ENCODE measurements around the gene SHPK.

DNA sequence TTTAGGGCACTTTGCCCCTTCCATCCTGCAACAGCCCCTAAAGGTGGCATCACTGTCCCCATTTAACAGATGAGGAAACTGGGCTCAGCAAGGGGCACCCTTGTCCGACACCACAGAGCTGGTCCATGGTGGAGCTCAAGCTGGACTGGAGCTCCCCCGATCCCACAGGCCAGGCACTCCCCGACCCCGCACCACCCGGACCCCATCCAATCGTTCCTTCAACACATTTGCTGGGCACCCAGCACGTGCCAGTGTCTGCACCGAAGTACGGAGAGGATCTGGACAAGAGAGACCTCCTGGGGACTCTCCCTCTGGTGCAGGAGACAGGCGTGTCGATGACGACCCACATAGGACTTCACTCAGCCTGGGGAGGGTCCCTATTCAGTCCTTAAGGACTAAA, 46.0 kb upstream of the SHPK start:
- TF ChIP-seq, protein P1, sequence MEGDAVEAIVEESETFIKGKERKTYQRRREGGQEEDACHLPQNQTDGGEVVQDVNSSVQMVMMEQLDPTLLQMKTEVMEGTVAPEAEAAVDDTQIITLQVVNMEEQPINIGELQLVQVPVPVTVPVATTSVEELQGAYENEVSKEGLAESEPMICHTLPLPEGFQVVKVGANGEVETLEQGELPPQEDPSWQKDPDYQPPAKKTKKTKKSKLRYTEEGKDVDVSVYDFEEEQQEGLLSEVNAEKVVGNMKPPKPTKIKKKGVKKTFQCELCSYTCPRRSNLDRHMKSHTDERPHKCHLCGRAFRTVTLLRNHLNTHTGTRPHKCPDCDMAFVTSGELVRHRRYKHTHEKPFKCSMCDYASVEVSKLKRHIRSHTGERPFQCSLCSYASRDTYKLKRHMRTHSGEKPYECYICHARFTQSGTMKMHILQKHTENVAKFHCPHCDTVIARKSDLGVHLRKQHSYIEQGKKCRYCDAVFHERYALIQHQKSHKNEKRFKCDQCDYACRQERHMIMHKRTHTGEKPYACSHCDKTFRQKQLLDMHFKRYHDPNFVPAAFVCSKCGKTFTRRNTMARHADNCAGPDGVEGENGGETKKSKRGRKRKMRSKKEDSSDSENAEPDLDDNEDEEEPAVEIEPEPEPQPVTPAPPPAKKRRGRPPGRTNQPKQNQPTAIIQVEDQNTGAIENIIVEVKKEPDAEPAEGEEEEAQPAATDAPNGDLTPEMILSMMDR (IDR thresholded peaks at IDR 0.05) = no peak
- TF ChIP-seq EP300 (IDR thresholded peaks at IDR 0.05) (no peak), POLR2A (IDR thresholded peaks at IDR 0.05) (no peak)

Data from upper lobe of left lung (tissue), 4 donors.